GM13976 (cell line): ENCODE data around the gene CARD6.
"Not testable (repeated sequence)": the region's sequence is repeated elsewhere in the genome, so short reads cannot be mapped to it uniquely, and the experiment has no call there.

Experiments
- DNase-seq: peaks from one replicate; pipeline ENCODE4 v3.0.0; 2012; ENCODE audit warnings: low spot score
- in situ Hi-C: fragments of 300-500 bp; cut with MboI; formaldehyde crosslinking; loops from one replicate; pipeline ENCODE4 v1.12.0; 2022; ENCODE audit warnings: low sequenced_read_pairs, mixed read lengths, inconsistent platforms; ENCODE audit not compliant: unreplicated experiment
- TF ChIP-seq, protein P1 (sequence below): IDR thresholded peaks from 2 replicates; pipeline ENCODE4 v1.5.1; 2012; ENCODE audit warnings: borderline replicate concordance, mild to moderate bottlenecking; ENCODE audit not compliant: insufficient read depth; ENCODE audit errors: extremely low read depth, missing control alignments, control extremely low read depth

Gene CARD6, protein sequence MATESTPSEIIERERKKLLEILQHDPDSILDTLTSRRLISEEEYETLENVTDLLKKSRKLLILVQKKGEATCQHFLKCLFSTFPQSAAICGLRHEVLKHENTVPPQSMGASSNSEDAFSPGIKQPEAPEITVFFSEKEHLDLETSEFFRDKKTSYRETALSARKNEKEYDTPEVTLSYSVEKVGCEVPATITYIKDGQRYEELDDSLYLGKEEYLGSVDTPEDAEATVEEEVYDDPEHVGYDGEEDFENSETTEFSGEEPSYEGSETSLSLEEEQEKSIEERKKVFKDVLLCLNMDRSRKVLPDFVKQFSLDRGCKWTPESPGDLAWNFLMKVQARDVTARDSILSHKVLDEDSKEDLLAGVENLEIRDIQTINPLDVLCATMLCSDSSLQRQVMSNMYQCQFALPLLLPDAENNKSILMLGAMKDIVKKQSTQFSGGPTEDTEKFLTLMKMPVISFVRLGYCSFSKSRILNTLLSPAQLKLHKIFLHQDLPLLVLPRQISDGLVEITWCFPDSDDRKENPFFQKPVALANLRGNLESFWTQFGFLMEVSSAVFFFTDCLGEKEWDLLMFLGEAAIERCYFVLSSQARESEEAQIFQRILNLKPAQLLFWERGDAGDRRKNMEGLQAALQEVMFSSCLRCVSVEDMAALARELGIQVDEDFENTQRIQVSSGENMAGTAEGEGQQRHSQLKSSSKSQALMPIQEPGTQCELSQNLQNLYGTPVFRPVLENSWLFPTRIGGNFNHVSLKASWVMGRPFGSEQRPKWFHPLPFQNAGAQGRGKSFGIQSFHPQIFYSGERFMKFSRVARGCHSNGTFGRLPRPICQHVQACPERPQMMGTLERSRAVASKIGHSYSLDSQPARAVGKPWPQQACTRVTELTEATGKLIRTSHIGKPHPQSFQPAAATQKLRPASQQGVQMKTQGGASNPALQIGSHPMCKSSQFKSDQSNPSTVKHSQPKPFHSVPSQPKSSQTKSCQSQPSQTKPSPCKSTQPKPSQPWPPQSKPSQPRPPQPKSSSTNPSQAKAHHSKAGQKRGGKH

DNA sequence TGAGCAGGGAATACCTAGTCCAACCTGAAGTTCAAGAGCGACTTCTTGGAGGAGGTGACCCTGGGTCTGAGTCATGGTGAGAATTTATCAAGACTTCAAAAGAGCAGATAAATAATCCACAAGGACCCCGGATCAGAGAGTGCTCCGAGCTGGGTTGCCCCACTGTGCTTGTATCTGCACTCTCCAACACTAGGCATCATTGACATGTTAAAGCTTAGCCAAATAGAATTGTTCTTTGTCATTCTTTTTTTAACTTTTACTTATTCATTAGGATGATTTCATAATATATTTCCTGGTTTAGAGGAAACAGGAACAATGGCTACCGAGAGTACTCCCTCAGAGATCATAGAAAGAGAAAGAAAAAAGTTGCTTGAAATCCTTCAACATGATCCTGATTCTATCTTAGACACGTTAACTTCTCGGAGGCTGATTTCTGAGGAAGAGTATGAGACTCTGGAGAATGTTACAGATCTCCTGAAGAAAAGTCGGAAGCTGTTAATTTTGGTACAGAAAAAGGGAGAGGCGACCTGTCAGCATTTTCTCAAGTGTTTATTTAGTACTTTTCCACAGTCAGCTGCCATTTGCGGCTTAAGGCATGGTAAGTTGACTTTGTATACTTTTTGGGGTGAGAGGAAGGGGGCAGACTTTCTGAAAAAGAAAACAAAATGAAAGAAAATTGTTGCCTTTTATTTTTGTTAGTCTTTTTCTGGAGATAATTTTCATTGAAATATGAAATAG lies at the start of gene CARD6:
CARD6 (plus strand) TSS at position 300 of the 738 bp plus-strand sequence; CDS start at position 316, 16 bp downstream.
- in situ Hi-C loops = no loop called here
- peak; percentile 29 for DNase-seq
- TF ChIP-seq, protein P1, sequence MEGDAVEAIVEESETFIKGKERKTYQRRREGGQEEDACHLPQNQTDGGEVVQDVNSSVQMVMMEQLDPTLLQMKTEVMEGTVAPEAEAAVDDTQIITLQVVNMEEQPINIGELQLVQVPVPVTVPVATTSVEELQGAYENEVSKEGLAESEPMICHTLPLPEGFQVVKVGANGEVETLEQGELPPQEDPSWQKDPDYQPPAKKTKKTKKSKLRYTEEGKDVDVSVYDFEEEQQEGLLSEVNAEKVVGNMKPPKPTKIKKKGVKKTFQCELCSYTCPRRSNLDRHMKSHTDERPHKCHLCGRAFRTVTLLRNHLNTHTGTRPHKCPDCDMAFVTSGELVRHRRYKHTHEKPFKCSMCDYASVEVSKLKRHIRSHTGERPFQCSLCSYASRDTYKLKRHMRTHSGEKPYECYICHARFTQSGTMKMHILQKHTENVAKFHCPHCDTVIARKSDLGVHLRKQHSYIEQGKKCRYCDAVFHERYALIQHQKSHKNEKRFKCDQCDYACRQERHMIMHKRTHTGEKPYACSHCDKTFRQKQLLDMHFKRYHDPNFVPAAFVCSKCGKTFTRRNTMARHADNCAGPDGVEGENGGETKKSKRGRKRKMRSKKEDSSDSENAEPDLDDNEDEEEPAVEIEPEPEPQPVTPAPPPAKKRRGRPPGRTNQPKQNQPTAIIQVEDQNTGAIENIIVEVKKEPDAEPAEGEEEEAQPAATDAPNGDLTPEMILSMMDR = no peak

GRCh38 chr5:40791715-40792139 lies 49.4 kb upstream of the CARD6 start:
- TF ChIP-seq, protein P1 = no peak
- DNase-seq = no peak
- in situ Hi-C loops = no loop called here

- DNase-seq, in situ Hi-C loops: not testable (repeated sequence)
Observed at GRCh38 chr5:40792691-40793090, 48.5 kb upstream of the CARD6 start.

DNA sequence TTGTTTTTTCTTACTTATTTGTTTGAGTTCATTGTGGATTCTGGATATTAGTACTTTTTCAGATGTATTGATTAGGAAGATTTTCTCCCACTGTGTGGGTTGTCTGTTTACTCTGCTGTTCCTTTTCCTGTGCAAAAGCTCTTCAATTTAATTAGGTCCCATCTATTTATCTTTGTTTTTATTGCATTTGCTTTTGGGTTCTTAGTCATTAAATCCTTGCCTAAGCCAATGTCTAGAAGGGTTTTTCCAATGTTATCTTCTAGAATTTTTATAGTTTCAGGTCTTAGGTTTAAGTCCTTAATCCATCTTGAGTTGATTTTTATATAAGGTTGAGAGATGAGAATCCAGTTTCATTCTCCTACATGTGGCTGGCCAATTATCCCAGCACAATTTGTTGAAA lies 46.8 kb upstream of the CARD6 start:
- DNase-seq, in situ Hi-C loops: not testable (repeated sequence)

DNA sequence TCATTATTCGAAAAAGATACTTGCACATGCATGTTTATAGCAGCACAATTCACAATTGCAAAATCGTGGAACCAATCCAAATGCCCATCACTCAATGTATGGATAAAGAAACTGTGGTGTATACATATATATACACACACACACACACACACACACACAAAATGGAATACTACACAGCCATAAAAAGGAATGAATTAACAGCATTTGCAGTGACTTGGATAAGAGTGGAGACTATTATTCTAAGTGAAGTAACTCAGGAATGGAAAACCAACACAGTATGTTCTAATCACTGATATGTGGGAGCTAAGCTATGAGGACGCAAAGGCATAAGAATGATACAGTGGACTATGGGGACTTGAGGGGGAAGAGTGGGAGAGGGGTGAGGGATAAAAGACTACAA lies 46.3 kb upstream of the CARD6 start:
- in situ Hi-C loops, DNase-seq: not testable (repeated sequence)

DNA sequence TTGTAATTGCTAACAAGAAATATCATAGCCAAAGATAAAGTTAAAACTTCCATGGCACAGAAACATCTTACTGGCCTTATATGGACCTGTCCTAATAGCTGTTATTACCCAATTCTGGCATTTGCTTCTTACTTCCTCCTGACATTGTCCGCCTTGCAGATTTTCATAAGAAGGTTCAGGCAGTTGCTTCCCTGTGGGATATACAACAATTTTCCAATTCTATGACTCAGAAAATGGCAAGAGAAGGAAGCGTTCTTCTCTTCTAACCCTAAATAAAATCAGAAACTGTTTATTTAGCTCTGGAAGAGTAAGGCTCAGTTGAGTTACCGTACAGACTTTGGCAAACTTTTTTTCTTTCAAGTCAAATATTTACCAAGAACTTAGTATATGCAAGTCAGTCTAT lies 44.7 kb upstream of the CARD6 start:
- TF ChIP-seq, protein P1 = no peak
- no peak for DNase-seq
- in situ Hi-C loops = no loop called here

GRCh38 chr5:40797273-40798011 lies 43.7 kb upstream of the CARD6 start:
- peak; percentile 53 for DNase-seq
- TF ChIP-seq, protein P1 = no peak
- in situ Hi-C loops = no loop called here
